ENCODE data around the gene S1PR2.
"Not testable (repeated sequence)": the region's sequence is repeated elsewhere in the genome, so short reads cannot be mapped to it uniquely, and the experiment has no call there.

Gene S1PR2

GRCh38 chr19:10252707-10253106 is 21.6 kb upstream of the S1PR2 start:
- no peak for DNase-seq

- DNase-seq = peak; percentile 95
Measured at GRCh38 chr19:10251792-10252694, 20.9 kb upstream of the S1PR2 start, which contains the start of gene MRPL4. Gene MRPL4, plus strand, starts transcription at chr19:10252214. Its CDS starts 40 bp downstream, at chr19:10252254.

- DNase-seq = no peak
Measured at GRCh38 chr19:10246511-10246910, 15.4 kb upstream of the S1PR2 start.

GRCh38 chr19:10245189-10245939 is 14.2 kb upstream of the S1PR2 start:
- DNase-seq = no peak

- DNase-seq = no peak
Measured at GRCh38 chr19:10243606-10244005, 12.5 kb upstream of the S1PR2 start.

GRCh38 chr19:10241826-10242449 is 10.8 kb upstream of the S1PR2 start:
- not testable (repeated sequence) for DNase-seq

GRCh38 chr19:10238172-10238783 is 7.1 kb upstream of the S1PR2 start:
- no peak for DNase-seq

- DNase-seq = no peak
Measured at GRCh38 chr19:10237702-10238101, 6.6 kb upstream of the S1PR2 start.

GRCh38 chr19:10235409-10235808 is 4.3 kb upstream of the S1PR2 start:
- DNase-seq = not testable (repeated sequence)

GRCh38 chr19:10235003-10235402 is 3.9 kb upstream of the S1PR2 start:
- no peak for DNase-seq

GRCh38 chr19:10233946-10234345 is 2.8 kb upstream of the S1PR2 start:
- no peak for DNase-seq

- no peak for DNase-seq
Measured at GRCh38 chr19:10231612-10232228, 589 bp upstream of the S1PR2 start.

- DNase-seq = no peak
Measured at GRCh38 chr19:10230173-10230860, 814 bp downstream of the S1PR2 start.

- DNase-seq = no peak
Measured at GRCh38 chr19:10228920-10229319, 2.2 kb downstream of the S1PR2 start.

- DNase-seq = no peak
Measured at GRCh38 chr19:10228393-10228792, 2.7 kb downstream of the S1PR2 start.

GRCh38 chr19:10227026-10227971 is 3.8 kb downstream of the S1PR2 start:
- DNase-seq = no peak

GRCh38 chr19:10226376-10227025 is 4.6 kb downstream of the S1PR2 start:
- DNase-seq = no peak

- DNase-seq = no peak
Measured at GRCh38 chr19:10226021-10226375, 5.1 kb downstream of the S1PR2 start.

GRCh38 chr19:10224337-10224736 is 6.8 kb downstream of the S1PR2 start:
- DNase-seq = no peak

GRCh38 chr19:10223488-10224213 is 7.5 kb downstream of the S1PR2 start:
- no peak for DNase-seq

All from NK-92 treated with Interleukin-12 subunit alpha and Interleukin-12 subunit beta, amount 100 ng/mL, for 24 hours (cell line).